K562 treated with DMSO at 1 percent for 4 hours (cell line): ENCODE measurements around the gene INHA. TPM values are rescaled to one million over a fixed set of nuclear protein-coding genes. Genes with fewer than 3 reads are reported as not detected.

Source experiments
- total RNA-seq: library from RNA; unstranded; fragments of 300-600 nt; gene quantifications from 2 replicates; pipeline ENCODE4 v1.2.3, GENCODE V29; 2022; ENCODE audit not compliant: insufficient read depth

Gene INHA, protein sequence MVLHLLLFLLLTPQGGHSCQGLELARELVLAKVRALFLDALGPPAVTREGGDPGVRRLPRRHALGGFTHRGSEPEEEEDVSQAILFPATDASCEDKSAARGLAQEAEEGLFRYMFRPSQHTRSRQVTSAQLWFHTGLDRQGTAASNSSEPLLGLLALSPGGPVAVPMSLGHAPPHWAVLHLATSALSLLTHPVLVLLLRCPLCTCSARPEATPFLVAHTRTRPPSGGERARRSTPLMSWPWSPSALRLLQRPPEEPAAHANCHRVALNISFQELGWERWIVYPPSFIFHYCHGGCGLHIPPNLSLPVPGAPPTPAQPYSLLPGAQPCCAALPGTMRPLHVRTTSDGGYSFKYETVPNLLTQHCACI
- 8.3 and 9.8 TPM in 2 replicates for total RNA-seq

DNA sequence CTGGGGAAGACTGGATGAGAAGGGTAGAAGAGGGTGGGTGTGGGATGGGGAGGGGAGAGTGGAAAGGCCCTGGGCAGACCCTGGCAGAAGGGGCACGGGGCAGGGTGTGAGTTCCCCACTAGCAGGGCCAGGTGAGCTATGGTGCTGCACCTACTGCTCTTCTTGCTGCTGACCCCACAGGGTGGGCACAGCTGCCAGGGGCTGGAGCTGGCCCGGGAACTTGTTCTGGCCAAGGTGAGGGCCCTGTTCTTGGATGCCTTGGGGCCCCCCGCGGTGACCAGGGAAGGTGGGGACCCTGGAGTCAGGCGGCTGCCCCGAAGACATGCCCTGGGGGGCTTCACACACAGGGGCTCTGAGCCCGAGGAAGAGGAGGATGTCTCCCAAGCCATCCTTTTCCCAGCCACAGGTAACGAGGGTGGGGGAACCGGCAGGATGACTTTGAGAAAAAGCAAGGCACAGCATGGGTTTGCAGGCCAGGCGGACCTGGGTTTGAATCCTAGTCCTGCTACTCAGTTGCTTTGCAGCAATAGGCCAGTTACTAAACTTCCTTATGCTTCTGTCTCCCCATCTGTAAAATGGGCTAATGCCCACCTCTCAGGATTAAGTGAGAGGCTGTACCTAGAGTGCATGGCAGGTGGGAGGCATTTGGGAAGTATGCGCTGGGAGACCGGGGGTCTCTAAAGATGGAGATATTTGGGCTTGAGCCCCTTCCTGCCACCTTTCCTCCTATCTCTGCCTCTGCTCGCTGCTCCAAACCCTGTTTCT is at the start of gene INHA:
TSS of gene INHA (plus strand) at position 74 of the 765 bp plus-strand sequence. CDS start at position 139, 65 bp downstream.

DNA sequence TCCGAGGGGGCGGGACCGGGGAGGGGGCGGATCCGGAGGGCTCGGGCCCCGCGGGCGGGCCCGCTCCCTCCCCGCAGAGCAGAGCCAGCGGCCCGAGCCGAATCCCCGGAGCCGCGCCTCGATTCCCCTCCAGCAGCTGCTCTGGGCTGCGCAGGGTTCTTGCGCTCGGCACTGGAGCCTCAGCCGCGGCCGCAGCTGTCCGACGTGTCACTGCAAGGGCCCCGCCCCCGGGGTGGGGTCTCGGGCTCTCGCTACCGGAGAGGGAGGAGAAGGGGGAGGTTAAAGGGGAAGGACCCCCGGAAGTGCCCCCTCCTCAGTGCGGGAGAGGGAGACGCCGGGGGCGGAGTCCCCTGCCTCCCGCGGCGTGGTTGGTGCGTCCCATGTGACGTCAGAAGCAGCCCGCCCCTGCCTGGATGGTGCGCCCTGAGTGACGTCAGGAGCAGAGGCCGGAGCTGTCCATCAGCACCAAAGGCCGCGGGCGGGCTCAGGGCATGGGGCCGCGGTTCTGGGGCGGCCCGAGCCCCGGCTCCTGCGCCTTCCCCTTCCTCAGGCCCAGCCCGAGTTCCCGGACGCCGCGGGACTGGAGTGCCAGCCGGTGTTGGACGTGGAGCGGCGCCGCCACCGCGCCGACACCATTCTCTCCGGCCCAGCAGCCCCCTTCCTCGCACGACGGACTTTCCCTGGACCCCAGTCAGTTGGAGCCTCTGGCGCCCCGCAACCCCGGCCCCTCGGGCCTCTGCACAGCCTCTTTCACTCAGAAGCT is 28.3 kb upstream of the INHA start, which contains the start of the genes CHPF and TMEM198:
TSS of gene CHPF (minus strand) at position 214 of the 763 bp plus-strand sequence. CDS start 271 bp downstream, outside the sequence.
TSS of gene TMEM198 (plus strand) at position 433 of the 763 bp plus-strand sequence. CDS start 700 bp downstream, outside the sequence.

DNA sequence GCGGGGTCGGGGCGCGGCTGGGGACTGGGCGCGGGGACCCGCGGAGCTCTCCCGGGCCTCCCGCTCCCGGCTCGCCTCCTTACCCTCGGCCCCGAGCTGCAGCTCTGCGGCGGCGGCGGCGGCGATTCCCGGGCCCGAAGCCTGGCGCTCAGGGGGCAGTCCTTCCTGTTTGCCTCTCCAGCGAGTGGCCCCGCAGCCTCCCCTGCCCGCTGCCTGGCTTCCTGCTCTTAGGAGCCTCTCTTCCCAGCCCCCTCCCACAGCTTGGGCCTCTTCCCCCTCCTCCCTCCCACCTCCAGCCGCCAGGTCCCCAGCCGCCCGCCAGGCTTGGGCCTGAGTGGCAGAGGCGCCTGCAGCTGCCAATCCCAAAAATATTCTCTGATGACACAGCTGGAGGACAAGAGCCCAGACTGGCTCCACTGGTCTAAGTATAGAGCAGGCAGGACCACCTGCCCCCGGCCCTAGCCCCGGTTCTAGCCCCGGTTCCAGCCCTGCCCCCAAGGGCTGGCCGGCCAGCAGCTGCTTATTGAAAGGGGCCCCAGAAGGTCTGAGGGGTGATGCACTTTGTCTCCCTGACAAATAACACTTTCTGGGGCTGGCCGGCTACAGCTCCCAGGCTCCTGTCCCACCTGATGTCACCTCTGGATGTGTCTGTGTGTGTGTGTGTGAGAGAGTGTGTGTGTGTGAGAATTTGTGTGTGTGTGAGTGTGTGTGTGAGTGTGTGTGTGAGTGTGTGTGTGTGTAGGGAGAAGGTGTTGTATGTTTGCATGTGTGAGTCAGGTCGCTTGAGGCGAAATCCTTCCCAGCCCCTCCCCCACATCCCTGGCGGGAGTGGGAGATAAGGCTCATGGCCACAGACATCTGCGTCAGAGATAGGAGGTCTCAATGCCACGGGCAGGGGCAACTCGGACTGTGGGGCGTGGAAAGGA is 536 bp upstream of the INHA start, which contains the start of gene OBSL1:
TSS of gene OBSL1 (minus strand) at position 229 of the 926 bp plus-strand sequence. CDS start 307 bp downstream, outside the sequence.

DNA sequence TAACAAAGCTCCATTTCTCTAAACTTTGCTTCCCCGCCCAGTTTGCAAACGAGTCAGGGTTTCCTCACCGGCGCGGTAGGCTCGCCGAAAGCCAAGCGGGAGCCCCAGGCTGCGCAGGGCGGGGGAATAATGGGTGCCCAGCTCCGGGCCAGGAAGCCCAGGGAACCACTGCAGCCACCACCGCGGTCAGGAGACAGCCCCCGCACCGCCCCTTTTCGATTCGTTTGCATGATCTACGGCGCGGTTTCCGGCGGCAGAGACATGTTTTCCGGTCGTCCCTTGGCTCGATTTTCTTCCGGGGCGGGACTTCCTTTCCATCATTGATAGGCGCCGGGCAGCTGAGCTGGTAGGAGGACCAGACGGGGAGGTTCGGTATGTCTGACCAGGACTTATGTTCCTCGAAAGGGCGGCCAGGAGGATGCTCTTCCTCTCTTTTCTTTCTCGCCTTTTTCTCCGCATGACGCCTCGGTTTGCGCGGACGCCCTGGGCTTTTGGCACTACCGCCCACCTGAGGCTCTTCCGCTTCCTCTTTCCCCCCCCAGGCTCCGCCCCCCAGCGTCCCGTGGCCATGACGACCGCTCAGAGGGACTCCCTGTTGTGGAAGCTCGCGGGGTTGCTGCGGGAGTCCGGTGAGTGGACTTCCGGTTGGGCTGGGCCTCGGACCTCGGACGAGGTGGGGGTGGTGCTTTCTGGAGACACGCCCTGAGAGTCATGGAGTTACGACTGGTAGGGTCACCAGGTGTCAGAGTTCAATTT is 25.6 kb downstream of the INHA start, which contains the start of gene STK11IP:
TSS of gene STK11IP (plus strand) at position 306 of the 756 bp plus-strand sequence. CDS start at position 569, 263 bp downstream.

Other genes with a start within 250 kb of the INHA start
- gene RESP18, start 239.6 kb upstream of the INHA start, total RNA-seq: not detected in 2 replicates
- 53.4 and 54.1 TPM in 2 replicates for gene DNPEP, start 184.4 kb upstream of the INHA start, total RNA-seq
- gene DES, start 153.9 kb upstream of the INHA start, total RNA-seq: 23.8 and 34.9 TPM in 2 replicates
- 6.2 and 10.7 TPM in 2 replicates for gene SPEG, start 137.5 kb upstream of the INHA start, total RNA-seq
- 133 and 151 TPM in 2 replicates for gene GMPPA, start 73.4 kb upstream of the INHA start, total RNA-seq
- 3.4 and 4.8 TPM in 2 replicates for gene ASIC4, start 57.8 kb upstream of the INHA start, total RNA-seq
- 56.2 and 57.4 TPM in 2 replicates for gene CHPF, start 28.5 kb upstream of the INHA start, total RNA-seq
- gene TMEM198, start 28.3 kb upstream of the INHA start, total RNA-seq: 1.5 TPM in 1 of 2 replicates, not detected in the other
- 52.4 and 54.5 TPM in 2 replicates for gene OBSL1, start 771 bp upstream of the INHA start, total RNA-seq
- gene STK11IP, start 25.5 kb downstream of the INHA start, total RNA-seq: 6.0 and 9.3 TPM in 2 replicates
- gene SLC4A3, start 55.3 kb downstream of the INHA start, total RNA-seq: not detected in 2 replicates